ENCODE results near the gene CITED4.

DNA sequence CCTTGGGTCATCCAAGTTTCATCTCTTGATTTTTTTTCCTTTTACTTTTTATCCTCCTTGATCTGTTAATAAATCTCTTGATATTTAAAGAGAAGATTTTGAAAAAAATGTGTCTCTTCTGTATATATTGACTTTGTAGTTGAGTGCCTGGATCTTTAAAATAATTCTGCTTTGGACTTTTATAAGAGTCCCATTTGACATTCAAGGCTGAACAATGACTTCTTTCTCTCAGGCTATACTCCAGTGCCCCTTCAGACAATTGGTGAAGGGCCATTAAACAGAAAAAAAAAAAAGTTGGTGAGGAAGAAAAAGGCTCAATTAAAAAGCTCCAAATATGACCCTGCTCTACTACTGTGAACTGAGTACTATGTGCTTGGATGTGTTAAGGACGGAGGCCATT, 40.9 kb upstream of the CITED4 start:
- no peak for TF ChIP-seq TCF12 (IDR thresholded peaks at IDR 0.05)
- TF ChIP-seq, protein P1, sequence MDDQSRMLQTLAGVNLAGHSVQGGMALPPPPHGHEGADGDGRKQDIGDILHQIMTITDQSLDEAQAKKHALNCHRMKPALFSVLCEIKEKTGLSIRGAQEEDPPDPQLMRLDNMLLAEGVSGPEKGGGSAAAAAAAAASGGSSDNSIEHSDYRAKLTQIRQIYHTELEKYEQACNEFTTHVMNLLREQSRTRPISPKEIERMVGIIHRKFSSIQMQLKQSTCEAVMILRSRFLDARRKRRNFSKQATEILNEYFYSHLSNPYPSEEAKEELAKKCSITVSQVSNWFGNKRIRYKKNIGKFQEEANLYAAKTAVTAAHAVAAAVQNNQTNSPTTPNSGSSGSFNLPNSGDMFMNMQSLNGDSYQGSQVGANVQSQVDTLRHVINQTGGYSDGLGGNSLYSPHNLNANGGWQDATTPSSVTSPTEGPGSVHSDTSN (IDR thresholded peaks at IDR 0.05) = no peak
